Neuron (in vitro differentiated cells): ENCODE measurements around the gene CAPN15.

Experiments used
- H2AFZ ChIP-seq: one replicate; pipeline ENCODE4 v1.6.1; 2013; ENCODE audit warnings: low read depth, mild to moderate bottlenecking, inconsistent platforms, low read length, moderate library complexity
- H3K27me3 ChIP-seq: one replicate; pipeline ENCODE4 v1.6.1; 2013; ENCODE audit warnings: low read length; ENCODE audit not compliant: insufficient read depth
- H3K36me3 ChIP-seq: one replicate; pipeline ENCODE4 v1.6.1; 2013; ENCODE audit warnings: low read length; ENCODE audit not compliant: insufficient read depth
- H3K4me1 ChIP-seq: one replicate; pipeline ENCODE4 v1.6.1; 2013; ENCODE audit warnings: low read length; ENCODE audit not compliant: insufficient read depth
- H3K4me3 ChIP-seq: 2 replicates; pipeline ENCODE4 v1.5.1; 2013; ENCODE audit warnings: mild to moderate bottlenecking, low read length, moderate library complexity
- H3K9me3 ChIP-seq: one replicate; pipeline ENCODE4 v1.6.1; 2013; ENCODE audit warnings: low read length

Gene CAPN15

GRCh38 chr16:552171-552570 is 24.7 kb downstream of the CAPN15 start:
- no peak overlapping the region for H2AFZ ChIP-seq
- H3K27me3 ChIP-seq, result no peaks in the 10 kb centered on the region
- H3K9me3 ChIP-seq, result no peaks in the 10 kb centered on the region
- H3K4me1 ChIP-seq, result peaks cover 16% of the 10 kb centered on the region
- peaks cover 29% of the 10 kb centered on the region for H3K36me3 ChIP-seq
- H3K4me3 ChIP-seq, result no peak overlapping the region

- H3K4me1 ChIP-seq, result peaks cover 19% of the 10 kb centered on the region
- H3K36me3 ChIP-seq, result peaks cover 23% of the 10 kb centered on the region
- H3K9me3 ChIP-seq, result no peaks in the 10 kb centered on the region
- no peak overlapping the region for H2AFZ ChIP-seq
- no peak overlapping the region for H3K4me3 ChIP-seq
- H3K27me3 ChIP-seq, result peaks cover 9% of the 10 kb centered on the region
Observed at GRCh38 chr16:553601-554296, 26.2 kb downstream of the CAPN15 start.

GRCh38 chr16:554297-554621 is 26.7 kb downstream of the CAPN15 start:
- H3K36me3 ChIP-seq, result peaks cover 21% of the 10 kb centered on the region
- H3K9me3 ChIP-seq, result no peaks in the 10 kb centered on the region
- no peak overlapping the region for H3K4me3 ChIP-seq
- peaks cover 14% of the 10 kb centered on the region for H3K27me3 ChIP-seq
- H2AFZ ChIP-seq, result no peak overlapping the region
- H3K4me1 ChIP-seq, result peaks cover 19% of the 10 kb centered on the region

- H3K4me1 ChIP-seq, result peaks cover 22% of the 10 kb centered on the region
- no peak overlapping the region for H2AFZ ChIP-seq
Observed at GRCh38 chr16:554640-555365, 27.3 kb downstream of the CAPN15 start.

GRCh38 chr16:555528-556473 is 28.3 kb downstream of the CAPN15 start:
- Histone ChIP-seq H3K9me3 (no peaks in the 10 kb centered on the region), H3K4me3 (no peak overlapping the region)

More at GRCh38 chr16:554640-555365, 27.3 kb downstream of the CAPN15 start:
- Histone ChIP-seq H3K27me3 (peaks cover 19% of the 10 kb centered on the region), H3K36me3 (peaks cover 20% of the 10 kb centered on the region), H3K4me3 (no peak overlapping the region), H3K9me3 (no peaks in the 10 kb centered on the region)

GRCh38 chr16:556474-557173 is 29.1 kb downstream of the CAPN15 start:
- Histone ChIP-seq H3K36me3 (peaks cover 12% of the 10 kb centered on the region), H3K4me1 (peaks cover 22% of the 10 kb centered on the region), H3K4me3 (no peak overlapping the region), H3K9me3 (no peaks in the 10 kb centered on the region), H2AFZ (no peak overlapping the region), H3K27me3 (peaks cover 30% of the 10 kb centered on the region)

More at GRCh38 chr16:555528-556473, 28.3 kb downstream of the CAPN15 start:
- Histone ChIP-seq H3K27me3 (peaks cover 23% of the 10 kb centered on the region), H3K4me1 (peaks cover 22% of the 10 kb centered on the region), H3K36me3 (peaks cover 17% of the 10 kb centered on the region), H2AFZ (no peak overlapping the region)

- no peaks in the 10 kb centered on the region for H3K9me3 ChIP-seq
- peaks cover 4% of the 10 kb centered on the region for H3K36me3 ChIP-seq
- peaks cover 40% of the 10 kb centered on the region for H3K27me3 ChIP-seq
- no peak overlapping the region for H3K4me3 ChIP-seq
- no peak overlapping the region for H2AFZ ChIP-seq
- H3K4me1 ChIP-seq, result peaks cover 22% of the 10 kb centered on the region
Observed at GRCh38 chr16:557463-558297, 30.2 kb downstream of the CAPN15 start.

GRCh38 chr16:558298-559020 is 30.9 kb downstream of the CAPN15 start:
- H3K4me1 ChIP-seq, result peaks cover 22% of the 10 kb centered on the region
- H3K36me3 ChIP-seq, result no peaks in the 10 kb centered on the region
- no peak overlapping the region for H2AFZ ChIP-seq
- peaks cover 41% of the 10 kb centered on the region for H3K27me3 ChIP-seq
- H3K4me3 ChIP-seq, result no peak overlapping the region
- no peaks in the 10 kb centered on the region for H3K9me3 ChIP-seq

- H3K4me3 ChIP-seq, result no peak overlapping the region
- peaks cover 41% of the 10 kb centered on the region for H3K27me3 ChIP-seq
- no peaks in the 10 kb centered on the region for H3K9me3 ChIP-seq
- no peaks in the 10 kb centered on the region for H3K36me3 ChIP-seq
- no peak overlapping the region for H2AFZ ChIP-seq
- H3K4me1 ChIP-seq, result peaks cover 19% of the 10 kb centered on the region
Observed at GRCh38 chr16:559021-559380, 31.5 kb downstream of the CAPN15 start.

GRCh38 chr16:559411-560203 is 32.1 kb downstream of the CAPN15 start:
- Histone ChIP-seq H2AFZ (no peak overlapping the region), H3K27me3 (peaks cover 41% of the 10 kb centered on the region)

GRCh38 chr16:560204-560700 is 32.7 kb downstream of the CAPN15 start, which contains the start of gene PRR35:
Gene PRR35 (plus strand): TSS chr16:560394. CDS start chr16:563295, 2,901 bp downstream.
- Histone ChIP-seq H3K27me3 (peaks cover 41% of the 10 kb centered on the region), H3K9me3 (no peaks in the 10 kb centered on the region), H3K4me1 (peaks cover 14% of the 10 kb centered on the region), H3K36me3 (no peaks in the 10 kb centered on the region), H2AFZ (no peak within 1 kb of the TSS), H3K4me3 (no peak within 1 kb of the TSS)

More at GRCh38 chr16:559411-560203, 32.1 kb downstream of the CAPN15 start:
- H3K4me3 ChIP-seq, result no peak overlapping the region
- no peaks in the 10 kb centered on the region for H3K36me3 ChIP-seq
- peaks cover 14% of the 10 kb centered on the region for H3K4me1 ChIP-seq
- no peaks in the 10 kb centered on the region for H3K9me3 ChIP-seq
